Measurements from ENCODE around the gene PHLPP1. TPM values are rescaled to one million over a fixed set of nuclear protein-coding genes. Genes with fewer than 3 reads are reported as not detected.

Gene PHLPP1
- total and polyA plus RNA-seq, 9 of the 15 experiments (the other 6 are each of a cell fraction or from before 2014, with no cell fraction given): 0.56 to 9.0 (median 4.5) TPM

DNA sequence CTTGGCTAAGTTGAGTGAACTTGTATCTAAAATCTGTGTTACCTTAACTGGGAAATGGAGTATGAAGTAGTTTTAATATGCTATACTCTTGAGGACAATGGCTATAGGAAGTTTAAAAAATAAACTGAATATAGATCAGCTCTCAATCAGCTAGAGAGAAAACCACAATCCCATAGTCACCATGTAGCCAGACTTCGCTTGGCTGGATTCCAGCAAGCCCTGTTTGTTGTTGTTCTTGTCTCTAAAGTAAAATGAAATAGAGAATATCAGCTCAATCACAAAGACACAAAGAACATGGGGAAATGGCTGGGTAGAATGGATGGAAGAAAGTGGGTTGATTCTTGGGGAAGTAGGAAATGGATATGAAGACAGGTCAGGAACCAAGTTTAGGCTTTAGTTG lies 234.9 kb downstream of the PHLPP1 start:
- in situ Hi-C loops (cut with MboI) (loop anchor here (10.0 kb wide), 1 partner anchor 235 kb away; the partner anchor contains the start of gene PHLPP1), intact Hi-C loops (cut with micrococcal nuclease) (no loop called here)
- ChIA-PET POLR2A (interaction anchor here (0.6 kb wide), 1 partner anchor 333 kb away, joined by 3 read pairs; no protein-coding TSS in a partner anchor), CTCF (ENCODE audit: low intra/inter-chr PET ratio) (no interaction called here)
- H3K4me3 ChIP-seq: no peak overlapping the region
- no peaks in the 10 kb centered on the region for H3K79me2 ChIP-seq (ENCODE audit: control insufficient read depth, insufficient read depth, low read length)
- H3K36me3 ChIP-seq (ENCODE audit: control insufficient read depth, insufficient read depth, low read length): peaks cover 6% of the 10 kb centered on the region; the same call in 2 of the 3 replicates
- no peak for DNase-seq (ENCODE audit: extremely low read depth in 1 of 4, low spot score in 3 of 4)
- 60% methylated on average over 1 of the region's 1 CpG for WGBS (ENCODE audit: insufficient coverage, low coverage, missing lambda C conversion rate)
- no peak overlapping the region for H3K27ac ChIP-seq (ENCODE audit: extremely low read depth, low read depth, low read length)
- FAIRE-seq: no peak
- ATAC-seq: no peak
- H3K27me3 ChIP-seq (ENCODE audit: control insufficient read depth in 2 of 2, insufficient read depth in 2 of 2, low read length in 2 of 2): no peaks in the 10 kb centered on the region
- no peak overlapping the region for H2AFZ ChIP-seq (ENCODE audit: low read depth, low read length)
- BruUV-seq (replicated peaks): no TSS peak
- peaks cover 0 to 4% of the 10 kb centered on the region in 2 experiments; a peak in 1 of 5 replicates for H3K4me1 ChIP-seq (replicated peaks in 1 of 2; ENCODE audit: control insufficient read depth in 2 of 2, insufficient read depth in 2 of 2, low read length in 2 of 2)
- H3K9me3 ChIP-seq (replicated peaks; ENCODE audit: control insufficient read depth, insufficient read depth, low read depth, low read length): no peaks in the 10 kb centered on the region
- H4K20me1 ChIP-seq (replicated peaks; ENCODE audit: control insufficient read depth, insufficient read depth, low read length): no peaks in the 10 kb centered on the region
- TF ChIP-seq NFIC (IDR thresholded peaks at IDR 0.05): 0 out of 2 replicates have a peak, but pooled peaks have one; percentile 23
- TF ChIP-seq, protein P1, sequence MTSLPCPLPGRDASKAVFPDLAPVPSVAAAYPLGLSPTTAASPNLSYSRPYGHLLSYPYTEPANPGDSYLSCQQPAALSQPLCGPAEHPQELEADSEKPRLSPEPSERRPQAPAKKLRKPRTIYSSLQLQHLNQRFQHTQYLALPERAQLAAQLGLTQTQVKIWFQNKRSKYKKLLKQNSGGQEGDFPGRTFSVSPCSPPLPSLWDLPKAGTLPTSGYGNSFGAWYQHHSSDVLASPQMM (CRISPR knock-in tag; IDR thresholded peaks at IDR 0.05): no peak
- no peak overlapping the region for H3K9ac ChIP-seq (ENCODE audit: insufficient read depth in 1 of 2, low read depth in 2 of 2, low read length in 2 of 2)
- H3K9me1 ChIP-seq (ENCODE audit: control insufficient read depth, insufficient read depth, low read length): no peaks in the 10 kb centered on the region
- no peak overlapping the region for H3K4me2 ChIP-seq (ENCODE audit: insufficient read depth, low read length)

DNA sequence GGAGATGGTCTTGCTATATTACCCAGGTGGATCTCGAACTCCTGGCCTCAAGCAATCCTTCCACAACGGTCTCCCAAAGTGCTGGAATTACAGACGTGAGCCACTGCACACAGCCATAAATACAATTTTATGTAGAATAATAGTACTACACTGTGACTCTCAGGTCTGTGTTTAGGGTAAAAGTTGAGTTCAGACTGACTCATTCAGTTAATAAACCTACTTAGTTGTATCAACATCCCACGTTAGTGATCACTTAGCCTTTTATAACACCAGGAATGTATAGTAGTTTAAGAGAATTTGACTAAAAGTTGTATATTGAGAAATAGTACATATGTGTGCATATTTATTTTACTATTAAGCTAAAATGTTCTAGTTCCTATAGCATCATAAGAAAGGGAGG lies 237.5 kb downstream of the PHLPP1 start:
- CTCF ChIA-PET (ENCODE audit: low intra/inter-chr PET ratio): interaction anchor here (0.5 kb wide), 1 partner anchor 486 kb away, joined by 4 read pairs; no protein-coding TSS in a partner anchor
- DNase-seq (ENCODE audit: extremely low read depth in 1 of 4, low spot score in 3 of 4): no peak
- in situ Hi-C loops (cut with MboI): loop anchor here (10.0 kb wide), 1 partner anchor 238 kb away; the partner anchor contains the start of gene PHLPP1
- no peak for TF ChIP-seq NCOA6 (IDR thresholded peaks at IDR 0.05)
- no peak for TF ChIP-seq NR3C1 (CRISPR knock-in tag; IDR thresholded peaks at IDR 0.05)
- TF ChIP-seq, protein P2, sequence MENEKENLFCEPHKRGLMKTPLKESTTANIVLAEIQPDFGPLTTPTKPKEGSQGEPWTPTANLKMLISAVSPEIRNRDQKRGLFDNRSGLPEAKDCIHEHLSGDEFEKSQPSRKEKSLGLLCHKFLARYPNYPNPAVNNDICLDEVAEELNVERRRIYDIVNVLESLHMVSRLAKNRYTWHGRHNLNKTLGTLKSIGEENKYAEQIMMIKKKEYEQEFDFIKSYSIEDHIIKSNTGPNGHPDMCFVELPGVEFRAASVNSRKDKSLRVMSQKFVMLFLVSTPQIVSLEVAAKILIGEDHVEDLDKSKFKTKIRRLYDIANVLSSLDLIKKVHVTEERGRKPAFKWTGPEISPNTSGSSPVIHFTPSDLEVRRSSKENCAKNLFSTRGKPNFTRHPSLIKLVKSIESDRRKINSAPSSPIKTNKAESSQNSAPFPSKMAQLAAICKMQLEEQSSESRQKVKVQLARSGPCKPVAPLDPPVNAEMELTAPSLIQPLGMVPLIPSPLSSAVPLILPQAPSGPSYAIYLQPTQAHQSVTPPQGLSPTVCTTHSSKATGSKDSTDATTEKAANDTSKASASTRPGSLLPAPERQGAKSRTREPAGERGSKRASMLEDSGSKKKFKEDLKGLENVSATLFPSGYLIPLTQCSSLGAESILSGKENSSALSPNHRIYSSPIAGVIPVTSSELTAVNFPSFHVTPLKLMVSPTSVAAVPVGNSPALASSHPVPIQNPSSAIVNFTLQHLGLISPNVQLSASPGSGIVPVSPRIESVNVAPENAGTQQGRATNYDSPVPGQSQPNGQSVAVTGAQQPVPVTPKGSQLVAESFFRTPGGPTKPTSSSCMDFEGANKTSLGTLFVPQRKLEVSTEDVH (IDR thresholded peaks at IDR 0.05; ENCODE audit: low read depth, partially characterized antibody): no peak
- TF ChIP-seq KLF1 (tag; IDR thresholded peaks at IDR 0.05): no peak
- TF ChIP-seq, protein P3, sequence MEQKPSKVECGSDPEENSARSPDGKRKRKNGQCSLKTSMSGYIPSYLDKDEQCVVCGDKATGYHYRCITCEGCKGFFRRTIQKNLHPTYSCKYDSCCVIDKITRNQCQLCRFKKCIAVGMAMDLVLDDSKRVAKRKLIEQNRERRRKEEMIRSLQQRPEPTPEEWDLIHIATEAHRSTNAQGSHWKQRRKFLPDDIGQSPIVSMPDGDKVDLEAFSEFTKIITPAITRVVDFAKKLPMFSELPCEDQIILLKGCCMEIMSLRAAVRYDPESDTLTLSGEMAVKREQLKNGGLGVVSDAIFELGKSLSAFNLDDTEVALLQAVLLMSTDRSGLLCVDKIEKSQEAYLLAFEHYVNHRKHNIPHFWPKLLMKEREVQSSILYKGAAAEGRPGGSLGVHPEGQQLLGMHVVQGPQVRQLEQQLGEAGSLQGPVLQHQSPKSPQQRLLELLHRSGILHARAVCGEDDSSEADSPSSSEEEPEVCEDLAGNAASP (IDR thresholded peaks at IDR 0.05): no peak
- no peak for TF ChIP-seq ZFX (CRISPR knock-in tag; IDR thresholded peaks at IDR 0.05)
- TF ChIP-seq GTF2F1 (IDR thresholded peaks at IDR 0.05; ENCODE audit: low read depth, low read length): no peak
- TF ChIP-seq ZNF41 (CRISPR knock-in tag; conservative IDR thresholded peaks at IDR 0.05): no peak
- TF ChIP-seq, protein P4, sequence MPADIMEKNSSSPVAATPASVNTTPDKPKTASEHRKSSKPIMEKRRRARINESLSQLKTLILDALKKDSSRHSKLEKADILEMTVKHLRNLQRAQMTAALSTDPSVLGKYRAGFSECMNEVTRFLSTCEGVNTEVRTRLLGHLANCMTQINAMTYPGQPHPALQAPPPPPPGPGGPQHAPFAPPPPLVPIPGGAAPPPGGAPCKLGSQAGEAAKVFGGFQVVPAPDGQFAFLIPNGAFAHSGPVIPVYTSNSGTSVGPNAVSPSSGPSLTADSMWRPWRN (IDR thresholded peaks at IDR 0.05; ENCODE audit: low read depth): no peak

More for the DNA sequence above, 237.5 kb downstream of the PHLPP1 start:
- POLR2A ChIA-PET: no interaction called here
- ATAC-seq (no peak), FAIRE-seq (no peak)
- Histone ChIP-seq H3K79me2 (ENCODE audit: control insufficient read depth, insufficient read depth, low read length) (no peaks in the 10 kb centered on the region), H3K27ac (ENCODE audit: extremely low read depth, low read depth, low read length) (no peak overlapping the region), H3K4me3 (no peak overlapping the region), H2AFZ (ENCODE audit: low read depth, low read length) (no peak overlapping the region), H4K20me1 (replicated peaks; ENCODE audit: control insufficient read depth, insufficient read depth, low read length) (no peaks in the 10 kb centered on the region), H3K9me1 (ENCODE audit: control insufficient read depth, insufficient read depth, low read length) (no peaks in the 10 kb centered on the region), H3K27me3 (ENCODE audit: control insufficient read depth in 2 of 2, insufficient read depth in 2 of 2, low read length in 2 of 2) (no peaks in the 10 kb centered on the region), H3K4me2 (ENCODE audit: insufficient read depth, low read length) (no peak overlapping the region), H3K9me3 (replicated peaks; ENCODE audit: control insufficient read depth, insufficient read depth, low read depth, low read length) (no peaks in the 10 kb centered on the region), H3K36me3 (ENCODE audit: control insufficient read depth, insufficient read depth, low read length) (no peaks in the 10 kb centered on the region), H3K4me1 (replicated peaks in 1 of 2; ENCODE audit: control insufficient read depth in 2 of 2, insufficient read depth in 2 of 2, low read length in 2 of 2) (peaks cover 0 to 4% of the 10 kb centered on the region in 2 experiments; a peak in 1 of 5 replicates), H3K9ac (ENCODE audit: insufficient read depth in 1 of 2, low read depth in 2 of 2, low read length in 2 of 2) (no peak overlapping the region)
- 78% methylated on average over 4 of the region's 4 CpGs for WGBS (ENCODE audit: insufficient coverage, low coverage, missing lambda C conversion rate)
- BruUV-seq (replicated peaks): no TSS peak
- intact Hi-C loops (cut with micrococcal nuclease): no loop called here
